H1 (cell line): Measurements from ENCODE around the gene SEC22C. TPM values are rescaled to one million over a fixed set of nuclear protein-coding genes. Genes with fewer than 3 reads are reported as not detected.

Source experiments
- CTCF ChIA-PET: fragments of 300-600 bp; sonication (Branson Sonifier 250); formaldehyde crosslinking; loops from one replicate; lab custom pipeline; 2021; ENCODE audit not compliant: partially characterized antibody; lab: Charles Lee
- POLR2A ChIA-PET: fragments of 300-600 bp; sonication (Branson Sonifier 250); formaldehyde crosslinking; loops from one replicate; lab custom pipeline; 2021; ENCODE audit warnings: inconsistent platforms; ENCODE audit not compliant: partially characterized antibody; lab: Charles Lee
- DNase-seq, 2 experiments: peaks; one replicate each; pipeline versions ENCODE4 v3.0.0 to v3.0.0-alpha.2; 2010 to 2022; ENCODE audit warnings: low spot score in 2 of 2, low read depth in 1 of 2, mixed read lengths in 1 of 2
- FAIRE-seq: peaks from 2 replicates; lab custom pipeline; 2011; peaks lifted over from hg19 to GRCh38; lab: Jason Lieb, UNC
- H2AFZ ChIP-seq: 2 replicates; pipeline ENCODE4 v1.8.1; 2012; ENCODE audit warnings: low read length, inconsistent platforms
- H2AK5ac ChIP-seq: 2 replicates; pipeline ENCODE4 v1.6.1; 2013; ENCODE audit warnings: low read depth, low read length
- H2BK120ac ChIP-seq: replicated peaks from 2 replicates; pipeline ENCODE3; 2013; ENCODE audit warnings: low read depth, low read length, inconsistent platforms
- H2BK12ac ChIP-seq: 2 replicates; pipeline ENCODE4 v1.6.1; 2013; ENCODE audit warnings: low read depth, low read length
- H2BK15ac ChIP-seq: 2 replicates; pipeline ENCODE4 v1.6.1; 2013; ENCODE audit warnings: low read length
- H2BK20ac ChIP-seq: 2 replicates; pipeline ENCODE4 v1.6.1; 2013; ENCODE audit warnings: low read length
- H2BK5ac ChIP-seq: 2 replicates; pipeline ENCODE4 v1.6.1; 2013; ENCODE audit warnings: low read depth, low read length
- H3K14ac ChIP-seq: 2 replicates; pipeline ENCODE4 v1.6.1; 2013; ENCODE audit warnings: inconsistent platforms; ENCODE audit not compliant: insufficient read length
- H3K18ac ChIP-seq: 2 replicates; pipeline ENCODE4 v1.6.1; 2013; ENCODE audit warnings: low read length; ENCODE audit errors: extremely low read depth
- H3K23ac ChIP-seq: 2 replicates; pipeline ENCODE4 v1.6.1; 2013; ENCODE audit warnings: inconsistent platforms; ENCODE audit not compliant: insufficient read length
- H3K23me2 ChIP-seq: 2 replicates; pipeline ENCODE4 v1.6.1; 2013; ENCODE audit warnings: low read depth, low read length
- H3K27ac ChIP-seq: 2 replicates; pipeline ENCODE4 v1.6.1; 2011; ENCODE audit warnings: low read depth, low read length, inconsistent platforms
- H3K27me3 ChIP-seq, 4 experiments: replicated peaks in 1 of 4; 1 replicate in 1 of 4; 2 replicates in 3 of 4; pipeline versions ENCODE4 v1.6.1 to v1.8.1; 2011 to 2013; ENCODE audit warnings: low read length in 3 of 4, mild to moderate bottlenecking in 3 of 4, inconsistent platforms in 2 of 4, mixed read lengths in 2 of 4, moderate library complexity in 1 of 4; ENCODE audit not compliant: control insufficient read depth in 3 of 4, insufficient read depth in 3 of 4; ENCODE audit errors: extremely low read depth in 1 of 4
- H3K36me3 ChIP-seq, 4 experiments: 2 replicates each; pipeline versions ENCODE4 v1.6.1 to v1.8.1; 2011 to 2013; ENCODE audit warnings: mild to moderate bottlenecking in 4 of 4, low read length in 3 of 4, moderate library complexity in 2 of 4, control low read depth in 1 of 4, inconsistent platforms in 1 of 4; ENCODE audit not compliant: insufficient read depth in 4 of 4, control insufficient read depth in 2 of 4
- H3K4ac ChIP-seq: replicated peaks from 2 replicates; pipeline ENCODE3; 2013; ENCODE audit warnings: low read length, low read depth, mixed read lengths, inconsistent platforms; ENCODE audit not compliant: insufficient read length
- H3K4me1 ChIP-seq, 4 experiments: replicated peaks in 1 of 4; 1 replicate in 1 of 4; 2 replicates in 3 of 4; pipeline versions ENCODE4 v1.6.1 to v1.8.1; 2011 to 2013; ENCODE audit warnings: low read length in 3 of 4, inconsistent platforms in 2 of 4, mixed read lengths in 1 of 4; ENCODE audit not compliant: insufficient read depth in 4 of 4, control insufficient read depth in 3 of 4
- H3K4me2 ChIP-seq, 2 experiments: 2 replicates each; pipeline versions ENCODE4 v1.6.1 to v1.8.1; 2011 to 2013; ENCODE audit warnings: low read depth in 2 of 2, low read length in 2 of 2, control low read depth in 1 of 2, inconsistent platforms in 1 of 2, mild to moderate bottlenecking in 1 of 2; ENCODE audit not compliant: insufficient read depth in 1 of 2
- H3K4me3 ChIP-seq, 4 experiments: fragments of 200-600, 300-600 bp in 1 of 4; sonication (generic), shearing (Covaris generic), sonication (Bioruptor Twin) in 1 of 4; 2 replicates each; pipeline versions ENCODE4 v1.5.1 to v1.8.1; 2011 to 2016; ENCODE audit warnings: low read length in 4 of 4, low read depth in 3 of 4, control low read depth in 2 of 4, inconsistent platforms in 2 of 4, mild to moderate bottlenecking in 2 of 4, mixed read lengths in 1 of 4, moderate library complexity in 1 of 4; ENCODE audit not compliant: insufficient read depth in 2 of 4; ENCODE audit errors: extremely low read depth in 1 of 4
- H3K56ac ChIP-seq: replicated peaks from 2 replicates; pipeline ENCODE3; 2013; ENCODE audit warnings: low read depth, mild to moderate bottlenecking, mixed read lengths, low read length, inconsistent platforms; ENCODE audit not compliant: insufficient read length
- H3K79me1 ChIP-seq: 2 replicates; pipeline ENCODE4 v1.6.1; 2013; ENCODE audit warnings: low read depth, low read length, control low read depth
- H3K79me2 ChIP-seq, 2 experiments: 2 replicates each; pipeline versions ENCODE4 v1.6.1 to v1.8.1; 2012 to 2013; ENCODE audit warnings: low read length in 2 of 2, mild to moderate bottlenecking in 2 of 2, inconsistent platforms in 1 of 2; ENCODE audit not compliant: insufficient read depth in 2 of 2, control insufficient read depth in 1 of 2
- H3K9ac ChIP-seq, 4 experiments: replicated peaks in 1 of 4; 1 replicate in 1 of 4; 2 replicates in 3 of 4; pipeline versions ENCODE4 v1.6.1 to v1.8.1; 2011 to 2013; ENCODE audit warnings: low read depth in 3 of 4, low read length in 3 of 4, control low read depth in 2 of 4, mild to moderate bottlenecking in 2 of 4, moderate library complexity in 2 of 4, inconsistent platforms in 1 of 4; ENCODE audit errors: extremely low read depth in 1 of 4
- H3K9me3 ChIP-seq, 2 experiments: 2 replicates each; pipeline versions ENCODE4 v1.6.1 to v1.8.1; 2012 to 2013; ENCODE audit warnings: mild to moderate bottlenecking in 2 of 2, moderate library complexity in 2 of 2, control low read depth in 1 of 2, inconsistent platforms in 1 of 2, low read depth in 1 of 2, low read length in 1 of 2, mixed read lengths in 1 of 2; ENCODE audit not compliant: insufficient read depth in 2 of 2
- H4K20me1 ChIP-seq, 2 experiments: replicated peaks in 1 of 2; 2 replicates each; pipeline versions ENCODE3 to v1.8.1; 2011 to 2013; ENCODE audit warnings: inconsistent platforms in 2 of 2, low read length in 2 of 2, mild to moderate bottlenecking in 1 of 2; ENCODE audit not compliant: insufficient read depth in 2 of 2, control insufficient read depth in 1 of 2
- H4K5ac ChIP-seq: 2 replicates; pipeline ENCODE4 v1.6.1; 2013; ENCODE audit warnings: low read length, low read depth, mixed read lengths, inconsistent platforms; ENCODE audit not compliant: insufficient read length
- H4K8ac ChIP-seq: 2 replicates; pipeline ENCODE4 v1.8.0; 2013; ENCODE audit warnings: mild to moderate bottlenecking, moderate library complexity, low read length, inconsistent platforms; ENCODE audit not compliant: insufficient read depth; ENCODE audit errors: extremely low read depth
- H4K91ac ChIP-seq: replicated peaks from 2 replicates; pipeline ENCODE3; 2013; ENCODE audit warnings: low read length, mixed read lengths, inconsistent platforms; ENCODE audit not compliant: insufficient read length
- CEBPB ChIP-seq: IDR thresholded peaks from 2 replicates; pipeline ENCODE4 v1.6.1; 2012; ENCODE audit warnings: low read depth, low read length
- EZH2 ChIP-seq: fragments of 200-600 bp; sonication (generic); IDR thresholded peaks from 2 replicates; pipeline ENCODE4 v1.7.1; 2012; ENCODE audit warnings: low read depth, mild to moderate bottlenecking, moderate library complexity, low read length, inconsistent platforms; ENCODE audit not compliant: severe bottlenecking
- FOSL1 ChIP-seq: IDR thresholded peaks from 2 replicates; pipeline ENCODE4 v1.6.1; 2011; ENCODE audit warnings: mild to moderate bottlenecking, low read depth, low read length, moderate library complexity; ENCODE audit not compliant: insufficient read depth
- JUND ChIP-seq: IDR thresholded peaks from 2 replicates; pipeline ENCODE4 v1.6.1; 2011; ENCODE audit warnings: mild to moderate bottlenecking, improper control_type of control experiment, low read length
- PHF8 ChIP-seq: fragments of 200-600 bp; sonication (generic); conservative IDR thresholded peaks from 2 replicates; pipeline ENCODE4 v1.7.1; 2012; ENCODE audit warnings: low read depth, mild to moderate bottlenecking, inconsistent platforms, low read length, moderate library complexity
- RNF2 ChIP-seq: fragments of 200-900, 300-1000 bp; sonication (generic); IDR thresholded peaks from 2 replicates; pipeline ENCODE4 v1.7.1; 2016; ENCODE audit warnings: borderline replicate concordance, low read depth, mild to moderate bottlenecking, antibody characterized with exemption, low read length; ENCODE audit not compliant: poor library complexity, severe bottlenecking; ENCODE audit errors: missing control alignments
- SIN3A ChIP-seq, 2 experiments: IDR thresholded peaks in 1 of 2; conservative IDR thresholded peaks in 1 of 2; 2 replicates each; pipeline ENCODE4 v1.6.1; 2011 to 2012; ENCODE audit warnings: low read length in 2 of 2, improper control_type of control experiment in 1 of 2, low read depth in 1 of 2, mild to moderate bottlenecking in 1 of 2
- TEAD4 ChIP-seq: IDR thresholded peaks from 2 replicates; pipeline ENCODE4 v1.6.1; 2012; ENCODE audit warnings: low read depth, low read length, inconsistent platforms, mixed read lengths
- ZNF274 ChIP-seq: IDR thresholded peaks from 2 replicates; pipeline ENCODE4 v1.7.0; 2012; ENCODE audit warnings: low read length, borderline replicate concordance; ENCODE audit errors: extremely low read depth
- whole genome bisulfite sequencing, 2 experiments: shearing (Covaris generic) in 1 of 2; methylation state at CpG; one replicate each; pipeline versions ENCODE4 v1.1.6 to v1.1.7; 2013 to 2015; ENCODE audit warnings: low lambda C conversion rate in 2 of 2, mixed read lengths in 2 of 2, inconsistent platforms in 1 of 2, low coverage in 1 of 2, missing lambda C conversion rate in 1 of 2; ENCODE audit not compliant: insufficient replicate concordance in 2 of 2, insufficient coverage in 1 of 2, insufficient read length in 1 of 2; ENCODE audit errors: extremely low coverage in 1 of 2, missing lambda C conversion rate in 1 of 2; 5-methylcytosine and 5-hydroxymethylcytosine counted together
- polyA plus RNA-seq, 7 experiments: library from polyadenylated mRNA; depleted of rRNA in 3 of 7; stranded (reverse) in 5 of 7; unstranded in 2 of 7; fragments of >200 nt in 5 of 7; fragments of 200-250 nt in 2 of 7; gene quantifications; 1 replicate in 5 of 7; 2 replicates in 1 of 7; 4 replicates in 1 of 7; pipeline versions ENCODE4 v1.2.1 to v1.2.3, GENCODE V29; 2011 to 2013; ENCODE audit warnings: missing spikeins in 2 of 7, mixed read lengths in 2 of 7
- total RNA-seq: library from RNA; stranded (reverse); fragmentation: NEBNext Ultra II Directional; extraction: Animal tissue kit (Norgen Biotek cat#: 25700); gene quantifications from 2 replicates; pipeline ENCODE4 v1.2.1, GENCODE V29; 2021
- TF ChIP-seq, protein P1 (sequence below): IDR thresholded peaks from 2 replicates; pipeline ENCODE4 v1.6.1; 2011; ENCODE audit warnings: low read depth, mild to moderate bottlenecking, low read length; ENCODE audit not compliant: insufficient read depth
- TF ChIP-seq, protein P2 (sequence below): IDR thresholded peaks from 2 replicates; pipeline ENCODE4 v1.6.1; 2011; ENCODE audit warnings: low read length, improper control_type of control experiment

SEC22C gene
- total and polyA plus RNA-seq, 2 of the 8 experiments (the other 6 are each of a cell fraction or from before 2014, with no cell fraction given): 23.4 to 38.3 TPM

DNA sequence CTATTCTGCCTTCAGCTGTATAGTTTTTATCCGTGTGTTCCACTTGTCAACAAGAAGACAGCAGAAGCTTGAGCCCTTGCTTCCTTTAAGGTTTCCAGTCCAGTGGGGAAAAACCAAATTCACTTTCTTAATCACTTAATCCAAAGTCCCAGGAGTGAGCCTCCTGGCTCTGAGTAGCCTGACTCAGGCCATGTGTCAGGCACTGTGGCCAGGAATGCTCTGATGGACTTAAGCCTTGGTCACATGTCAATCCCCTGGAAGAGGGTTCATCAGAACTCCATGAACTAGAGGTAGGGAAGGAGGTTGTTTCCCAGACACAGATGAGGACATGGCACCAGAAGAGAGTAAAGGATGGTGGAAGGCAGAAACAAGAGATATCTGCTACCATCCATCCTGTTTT lies 70.6 kb downstream of the SEC22C start:
- Histone ChIP-seq H3K4ac (no peak overlapping the region), H3K56ac (no peak overlapping the region), H2BK12ac (no peak overlapping the region), H3K23me2 (no peaks in the 10 kb centered on the region; the same call in 1 of the 2 replicates), H3K9me3 (no peaks in the 10 kb centered on the region), H3K79me1 (no peaks in the 10 kb centered on the region), H3K4me1 (peaks cover 0 to 5% (median 0%) of the 10 kb centered on the region in 4 experiments; a peak in 2 of 7 replicates), H3K79me2 (no peaks in the 10 kb centered on the region), H2AK5ac (no peak overlapping the region), H3K18ac (no peak overlapping the region), H2AFZ (no peak overlapping the region), H3K4me3 (no peak overlapping the region), H3K36me3 (no peaks in the 10 kb centered on the region; a peak in 1 of 8 replicates), H2BK120ac (no peak overlapping the region), H3K27me3 (no peaks in the 10 kb centered on the region), H2BK5ac (no peak overlapping the region), H2BK20ac (no peak overlapping the region), H4K91ac (no peak overlapping the region), H3K4me2 (no peak overlapping the region), H3K9ac (no peak overlapping the region), H3K14ac (no peak overlapping the region), H4K20me1 (no peaks in the 10 kb centered on the region), H3K27ac (no peak overlapping the region), H3K23ac (no peak overlapping the region), H4K5ac (no peak overlapping the region), H4K8ac (no peak overlapping the region), H2BK15ac (no peak overlapping the region)
- CTCF ChIA-PET: interaction anchor here (1.1 to 23.3 kb wide), 5 partner anchors 8 to 265 kb away, joined by 3 to 458 read pairs (median 5); partner anchors contain the start of gene VIPR1
- DNase-seq: no peak
- FAIRE-seq: no peak
- POLR2A ChIA-PET: interaction anchor here (0.9 kb wide), 1 partner anchor 9 kb away, joined by 4 read pairs; the partner anchor contains the start of gene VIPR1
- WGBS, 2 experiments: 90% methylated on average over 1 of the region's 1 CpG; no CpG with 5 or more reads in 1 of the 2 experiments
- TF ChIP-seq, protein P1, sequence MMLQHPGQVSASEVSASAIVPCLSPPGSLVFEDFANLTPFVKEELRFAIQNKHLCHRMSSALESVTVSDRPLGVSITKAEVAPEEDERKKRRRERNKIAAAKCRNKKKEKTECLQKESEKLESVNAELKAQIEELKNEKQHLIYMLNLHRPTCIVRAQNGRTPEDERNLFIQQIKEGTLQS: no peak
- TF ChIP-seq TEAD4 (no peak), RNF2 (no peak), ZNF274 (no peak), SIN3A (conservative IDR thresholded peaks at IDR 0.05 in 1 of 2, IDR thresholded peaks at IDR 0.05 in 1 of 2; ENCODE audit: low read depth in 1 of 2, low read length in 2 of 2) (no peak), PHF8 (no peak), EZH2 (no peak), CEBPB (no peak), FOSL1 (no peak), JUND (no peak)
- TF ChIP-seq, protein P2, sequence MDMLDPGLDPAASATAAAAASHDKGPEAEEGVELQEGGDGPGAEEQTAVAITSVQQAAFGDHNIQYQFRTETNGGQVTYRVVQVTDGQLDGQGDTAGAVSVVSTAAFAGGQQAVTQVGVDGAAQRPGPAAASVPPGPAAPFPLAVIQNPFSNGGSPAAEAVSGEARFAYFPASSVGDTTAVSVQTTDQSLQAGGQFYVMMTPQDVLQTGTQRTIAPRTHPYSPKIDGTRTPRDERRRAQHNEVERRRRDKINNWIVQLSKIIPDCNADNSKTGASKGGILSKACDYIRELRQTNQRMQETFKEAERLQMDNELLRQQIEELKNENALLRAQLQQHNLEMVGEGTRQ: no peak
